ENCODE results near the gene CDH20.

DNA sequence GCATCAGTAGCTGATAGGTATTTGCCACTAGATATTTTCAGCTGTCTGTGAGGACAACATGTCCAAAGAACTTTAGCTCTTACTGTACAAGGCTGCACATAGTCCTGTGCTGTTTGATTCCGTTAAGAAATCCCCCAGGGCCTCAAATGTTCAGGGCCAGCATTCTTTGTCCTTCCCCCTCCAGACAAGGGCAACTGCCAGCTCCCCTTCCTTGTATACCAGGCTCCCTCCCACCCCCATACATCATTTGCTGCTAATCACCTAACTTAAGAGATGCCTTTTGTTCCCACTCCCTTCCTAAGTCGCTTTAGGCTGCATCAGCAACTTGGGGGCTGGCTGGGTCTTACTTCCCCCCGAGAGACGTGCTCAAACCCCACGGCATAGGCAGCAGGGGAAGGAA is 138.7 kb downstream of the CDH20 start:
- TF ChIP-seq CTCF (CRISPR knock-in tag; IDR thresholded peaks at IDR 0.05) (no peak), NFKB2 (CRISPR knock-in tag; IDR thresholded peaks at IDR 0.05; ENCODE audit: borderline replicate concordance) (no peak), ZXDC (CRISPR knock-in tag; IDR thresholded peaks at IDR 0.05) (no peak), POLR2A (IDR thresholded peaks at IDR 0.05; ENCODE audit: insufficient read depth in 1 of 2, low read depth in 2 of 2, low read length in 2 of 2) (no peak), AFF4 (CRISPR knock-in tag; IDR thresholded peaks at IDR 0.05) (no peak), SNRNP70 (IDR thresholded peaks at IDR 0.05; ENCODE audit: low read depth, low read length) (no peak), NFYB (CRISPR knock-in tag; IDR thresholded peaks at IDR 0.05) (no peak), SMARCE1 (IDR thresholded peaks at IDR 0.05; ENCODE audit: borderline replicate concordance) (no peak), SIN3A (IDR thresholded peaks at IDR 0.05; ENCODE audit: borderline replicate concordance, low read depth, low read length) (no peak), TARDBP (CRISPR knock-in tag; IDR thresholded peaks at IDR 0.05) (no peak), ZSCAN9 (CRISPR knock-in tag; IDR thresholded peaks at IDR 0.05; ENCODE audit: borderline replicate concordance) (no peak), KDM1A (CRISPR knock-in tag; IDR thresholded peaks at IDR 0.05) (no peak)
- TF ChIP-seq, protein P1, sequence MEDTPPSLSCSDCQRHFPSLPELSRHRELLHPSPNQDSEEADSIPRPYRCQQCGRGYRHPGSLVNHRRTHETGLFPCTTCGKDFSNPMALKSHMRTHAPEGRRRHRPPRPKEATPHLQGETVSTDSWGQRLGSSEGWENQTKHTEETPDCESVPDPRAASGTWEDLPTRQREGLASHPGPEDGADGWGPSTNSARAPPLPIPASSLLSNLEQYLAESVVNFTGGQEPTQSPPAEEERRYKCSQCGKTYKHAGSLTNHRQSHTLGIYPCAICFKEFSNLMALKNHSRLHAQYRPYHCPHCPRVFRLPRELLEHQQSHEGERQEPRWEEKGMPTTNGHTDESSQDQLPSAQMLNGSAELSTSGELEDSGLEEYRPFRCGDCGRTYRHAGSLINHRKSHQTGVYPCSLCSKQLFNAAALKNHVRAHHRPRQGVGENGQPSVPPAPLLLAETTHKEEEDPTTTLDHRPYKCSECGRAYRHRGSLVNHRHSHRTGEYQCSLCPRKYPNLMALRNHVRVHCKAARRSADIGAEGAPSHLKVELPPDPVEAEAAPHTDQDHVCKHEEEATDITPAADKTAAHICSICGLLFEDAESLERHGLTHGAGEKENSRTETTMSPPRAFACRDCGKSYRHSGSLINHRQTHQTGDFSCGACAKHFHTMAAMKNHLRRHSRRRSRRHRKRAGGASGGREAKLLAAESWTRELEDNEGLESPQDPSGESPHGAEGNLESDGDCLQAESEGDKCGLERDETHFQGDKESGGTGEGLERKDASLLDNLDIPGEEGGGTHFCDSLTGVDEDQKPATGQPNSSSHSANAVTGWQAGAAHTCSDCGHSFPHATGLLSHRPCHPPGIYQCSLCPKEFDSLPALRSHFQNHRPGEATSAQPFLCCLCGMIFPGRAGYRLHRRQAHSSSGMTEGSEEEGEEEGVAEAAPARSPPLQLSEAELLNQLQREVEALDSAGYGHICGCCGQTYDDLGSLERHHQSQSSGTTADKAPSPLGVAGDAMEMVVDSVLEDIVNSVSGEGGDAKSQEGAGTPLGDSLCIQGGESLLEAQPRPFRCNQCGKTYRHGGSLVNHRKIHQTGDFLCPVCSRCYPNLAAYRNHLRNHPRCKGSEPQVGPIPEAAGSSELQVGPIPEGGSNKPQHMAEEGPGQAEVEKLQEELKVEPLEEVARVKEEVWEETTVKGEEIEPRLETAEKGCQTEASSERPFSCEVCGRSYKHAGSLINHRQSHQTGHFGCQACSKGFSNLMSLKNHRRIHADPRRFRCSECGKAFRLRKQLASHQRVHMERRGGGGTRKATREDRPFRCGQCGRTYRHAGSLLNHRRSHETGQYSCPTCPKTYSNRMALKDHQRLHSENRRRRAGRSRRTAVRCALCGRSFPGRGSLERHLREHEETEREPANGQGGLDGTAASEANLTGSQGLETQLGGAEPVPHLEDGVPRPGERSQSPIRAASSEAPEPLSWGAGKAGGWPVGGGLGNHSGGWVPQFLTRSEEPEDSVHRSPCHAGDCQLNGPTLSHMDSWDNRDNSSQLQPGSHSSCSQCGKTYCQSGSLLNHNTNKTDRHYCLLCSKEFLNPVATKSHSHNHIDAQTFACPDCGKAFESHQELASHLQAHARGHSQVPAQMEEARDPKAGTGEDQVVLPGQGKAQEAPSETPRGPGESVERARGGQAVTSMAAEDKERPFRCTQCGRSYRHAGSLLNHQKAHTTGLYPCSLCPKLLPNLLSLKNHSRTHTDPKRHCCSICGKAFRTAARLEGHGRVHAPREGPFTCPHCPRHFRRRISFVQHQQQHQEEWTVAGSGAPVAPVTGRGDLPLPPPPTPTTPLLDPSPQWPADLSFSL (CRISPR knock-in tag; IDR thresholded peaks at IDR 0.05): no peak
